AG04449 (cell line): ENCODE results near the gene CASP1.

Source experiments
- CTCF ChIA-PET: fragments of 350-600 bp; formaldehyde crosslinking; extraction: SDS; loops from one replicate; lab custom pipeline; 2021; ENCODE audit warnings: antibody characterized with exemption; lab: Yijun Ruan, JAX
- POLR2A ChIA-PET: fragments of 400-600, 350-600 bp; formaldehyde crosslinking; extraction: SDS; loops from one replicate; lab custom pipeline; 2020; ENCODE audit warnings: antibody characterized with exemption, inconsistent platforms; lab: Yijun Ruan, JAX
- DNase-seq: peaks from one replicate; pipeline ENCODE4 v3.0.0-alpha.2; 2010; ENCODE audit warnings: low read depth, low spot score
- H3K4me3 ChIP-seq: 2 replicates; pipeline ENCODE4 v1.5.1; 2011; ENCODE audit warnings: low read depth, mild to moderate bottlenecking, control low read depth, low read length
- TF ChIP-seq, protein P1 (sequence below): IDR thresholded peaks from one replicate; pipeline ENCODE4 v1.5.1; 2011; ENCODE audit warnings: mild to moderate bottlenecking, moderate library complexity, low read length, control low read depth, inconsistent platforms; ENCODE audit not compliant: insufficient read depth; ENCODE audit errors: missing control alignments

CASP1 gene

DNA sequence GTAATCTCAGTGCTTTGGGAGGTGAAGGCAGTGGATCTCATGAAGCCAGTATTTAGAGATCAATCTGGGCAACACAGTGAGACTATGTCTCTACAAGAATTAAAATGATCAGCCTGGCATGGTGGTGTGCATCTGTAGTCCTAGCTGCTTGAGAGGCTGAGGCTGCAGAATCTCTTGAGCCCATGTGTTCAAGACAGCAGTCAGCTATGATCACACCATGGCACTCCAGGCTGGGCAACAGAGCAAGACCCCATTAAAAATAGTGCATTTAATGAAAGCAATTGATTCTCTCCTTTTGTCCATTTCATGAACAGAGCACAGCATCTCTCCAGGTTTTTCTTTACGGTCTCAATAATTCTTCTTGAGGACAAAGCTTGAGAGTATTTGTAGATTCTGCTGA is 21.5 kb upstream of the CASP1 start:
- ChIA-PET POLR2A (no interaction called here), CTCF (no interaction called here)
- TF ChIP-seq, protein P1, sequence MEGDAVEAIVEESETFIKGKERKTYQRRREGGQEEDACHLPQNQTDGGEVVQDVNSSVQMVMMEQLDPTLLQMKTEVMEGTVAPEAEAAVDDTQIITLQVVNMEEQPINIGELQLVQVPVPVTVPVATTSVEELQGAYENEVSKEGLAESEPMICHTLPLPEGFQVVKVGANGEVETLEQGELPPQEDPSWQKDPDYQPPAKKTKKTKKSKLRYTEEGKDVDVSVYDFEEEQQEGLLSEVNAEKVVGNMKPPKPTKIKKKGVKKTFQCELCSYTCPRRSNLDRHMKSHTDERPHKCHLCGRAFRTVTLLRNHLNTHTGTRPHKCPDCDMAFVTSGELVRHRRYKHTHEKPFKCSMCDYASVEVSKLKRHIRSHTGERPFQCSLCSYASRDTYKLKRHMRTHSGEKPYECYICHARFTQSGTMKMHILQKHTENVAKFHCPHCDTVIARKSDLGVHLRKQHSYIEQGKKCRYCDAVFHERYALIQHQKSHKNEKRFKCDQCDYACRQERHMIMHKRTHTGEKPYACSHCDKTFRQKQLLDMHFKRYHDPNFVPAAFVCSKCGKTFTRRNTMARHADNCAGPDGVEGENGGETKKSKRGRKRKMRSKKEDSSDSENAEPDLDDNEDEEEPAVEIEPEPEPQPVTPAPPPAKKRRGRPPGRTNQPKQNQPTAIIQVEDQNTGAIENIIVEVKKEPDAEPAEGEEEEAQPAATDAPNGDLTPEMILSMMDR = no peak

DNA sequence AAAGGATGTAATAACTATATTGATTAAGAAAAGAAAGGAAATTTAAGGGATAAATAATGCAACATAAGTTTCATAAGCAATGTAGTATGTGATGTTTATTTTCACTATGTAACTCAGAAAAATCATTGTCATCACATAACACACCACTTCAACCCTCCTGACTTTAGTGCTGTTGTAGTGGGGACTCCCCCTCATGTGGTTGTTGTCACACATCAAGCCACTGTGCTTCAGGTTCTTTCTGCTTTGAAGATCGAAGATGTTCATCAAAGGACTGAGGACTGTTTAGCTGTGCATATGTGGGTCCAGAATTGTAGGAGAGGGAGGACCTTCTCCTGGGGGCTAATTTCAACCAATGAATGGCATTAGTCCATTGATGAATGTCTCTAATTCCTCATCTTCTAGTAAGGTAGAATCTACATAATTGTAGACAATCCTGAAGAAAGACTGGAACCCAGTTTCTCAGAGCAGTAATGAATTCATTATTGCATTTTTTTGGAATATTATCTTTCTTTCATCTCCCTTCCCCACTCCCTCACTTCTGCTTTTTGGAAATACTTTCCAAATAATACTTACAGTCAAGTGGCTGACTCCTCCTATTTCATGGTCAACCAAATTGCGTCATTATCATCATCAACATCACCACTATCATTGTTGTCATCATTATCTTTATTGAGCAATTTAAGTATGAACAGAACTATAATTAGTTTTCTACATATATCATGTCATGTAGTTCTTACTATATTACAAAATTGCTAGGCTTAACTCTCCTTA is 20.0 kb upstream of the CASP1 start:
- TF ChIP-seq, protein P1 = no peak
- DNase-seq = no peak
- ChIA-PET POLR2A (no interaction called here), CTCF (no interaction called here)
- no peak overlapping the region for H3K4me3 ChIP-seq

More for the DNA sequence above, 21.5 kb upstream of the CASP1 start:
- DNase-seq = no peak
- H3K4me3 ChIP-seq = no peak overlapping the region

DNA sequence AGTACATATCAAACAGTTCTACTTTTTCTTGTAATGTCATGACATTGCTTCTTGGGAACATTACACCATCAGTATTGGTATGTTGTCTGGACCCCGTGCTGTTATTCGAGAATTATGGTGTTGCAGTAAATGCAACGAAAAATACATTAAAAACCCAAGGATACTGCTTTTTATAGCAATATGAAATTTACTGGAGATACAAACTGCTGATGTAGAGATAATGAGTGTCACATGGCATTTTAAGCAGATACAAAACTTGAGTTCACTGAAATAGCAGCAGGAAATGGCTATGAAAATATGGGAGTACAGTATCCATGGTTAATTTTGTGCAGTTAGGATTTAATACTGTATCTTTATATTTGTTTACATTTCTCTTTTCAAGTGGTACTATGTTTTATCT is 17.5 kb upstream of the CASP1 start:
- POLR2A ChIA-PET = no interaction called here
- TF ChIP-seq, protein P1 = no peak
- no peak for DNase-seq
- H3K4me3 ChIP-seq = no peak overlapping the region
- CTCF ChIA-PET = no interaction called here

DNA sequence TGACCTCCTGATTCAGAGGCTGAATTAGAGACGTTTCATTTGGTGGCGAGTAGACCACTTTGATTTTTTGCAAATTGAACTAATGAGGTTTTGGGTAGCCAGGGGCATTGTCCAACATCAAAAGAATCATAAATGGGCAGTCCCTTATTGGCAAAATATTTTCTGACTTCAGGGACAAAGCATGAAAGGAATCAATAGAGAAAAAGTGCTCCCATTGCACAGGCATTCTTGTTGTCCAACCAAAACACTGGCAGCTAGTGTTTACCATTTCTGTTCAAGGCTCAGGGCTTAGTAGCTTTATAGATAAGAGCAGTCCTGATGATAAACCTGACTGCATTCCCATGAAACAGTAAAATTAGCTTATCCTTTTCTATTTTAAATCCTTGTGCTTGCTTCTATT is 16.6 kb upstream of the CASP1 start:
- TF ChIP-seq, protein P1 = no peak
- DNase-seq = no peak
- CTCF ChIA-PET = no interaction called here
- H3K4me3 ChIP-seq = no peak overlapping the region
- POLR2A ChIA-PET = no interaction called here

DNA sequence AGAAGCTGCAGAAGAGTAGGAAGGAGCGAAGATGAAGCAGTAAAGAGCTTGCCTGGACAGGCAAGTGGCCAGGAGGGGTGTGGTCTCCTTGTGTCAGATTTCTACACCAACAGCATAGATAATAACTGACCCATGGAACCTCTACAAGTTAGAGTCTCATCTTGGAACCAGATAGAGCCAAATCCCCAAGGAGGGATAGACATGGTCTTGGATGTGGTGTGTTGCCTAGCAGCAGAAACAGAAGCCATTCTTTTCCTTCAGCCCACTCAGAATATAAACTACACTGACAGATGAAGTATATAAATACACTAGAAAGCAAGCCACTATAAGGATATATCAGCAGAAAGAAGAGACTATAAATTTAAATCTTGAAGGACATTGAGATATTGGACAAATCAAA is 14.5 kb upstream of the CASP1 start:
- H3K4me3 ChIP-seq = no peak overlapping the region
- ChIA-PET CTCF (no interaction called here), POLR2A (no interaction called here)
- no peak for DNase-seq
- TF ChIP-seq, protein P1 = no peak

DNA sequence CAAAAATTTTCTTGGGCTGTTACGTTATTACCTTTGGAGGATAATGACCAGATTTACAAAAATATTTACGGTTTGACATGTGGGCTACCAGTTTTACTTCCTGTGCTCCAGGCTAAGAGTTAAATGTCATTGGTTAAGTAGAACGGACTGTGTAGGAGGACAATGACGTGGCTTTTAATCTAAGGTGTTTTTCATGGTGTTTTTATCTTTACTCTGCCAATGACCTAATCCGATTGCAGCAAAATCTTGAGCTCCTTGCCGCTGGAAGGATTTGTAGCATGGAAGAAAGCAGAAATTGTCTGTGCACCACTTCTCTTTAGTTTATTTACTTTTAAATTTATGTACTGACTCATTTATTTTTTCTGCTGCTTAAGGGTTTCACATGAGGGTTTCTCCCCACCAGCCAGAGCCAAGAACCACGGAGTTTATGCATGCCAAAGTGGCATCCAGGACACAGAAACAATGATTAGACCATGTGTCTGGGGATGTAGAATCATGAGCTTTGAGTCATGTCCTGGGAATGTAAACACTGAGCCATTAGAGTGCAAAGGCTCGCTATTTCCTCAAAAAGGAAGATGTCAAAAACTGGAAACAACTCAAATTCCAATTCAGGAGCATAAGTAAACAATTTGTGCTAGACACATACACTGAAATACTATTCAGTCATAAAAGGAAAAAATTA is 12.1 kb upstream of the CASP1 start:
- POLR2A ChIA-PET = no interaction called here
- TF ChIP-seq, protein P1 = no peak
- peak; percentile 97 for DNase-seq
- CTCF ChIA-PET = no interaction called here
- no peak overlapping the region for H3K4me3 ChIP-seq
